Liver (tissue), 9 donors: ENCODE results near the gene TXN. TPM values are rescaled to one million over a fixed set of nuclear protein-coding genes. Genes with fewer than 3 reads are reported as not detected.

Experiments used
- DNase-seq: peaks from one replicate; pipeline ENCODE4 v3.0.0-alpha.2; 2017; ENCODE audit warnings: low spot score
- H3K27ac ChIP-seq, 2 donors: one replicate each; pipeline ENCODE4 v1.7.0; 2013; ENCODE audit warnings: inconsistent platforms in 2 of 2, low read length in 2 of 2, control low read depth in 1 of 2, low read depth in 1 of 2, mild to moderate bottlenecking in 1 of 2
- H3K27me3 ChIP-seq, 4 donors: one replicate each; pipeline versions ENCODE4 v1.6.1 to v1.7.0; 2013; ENCODE audit warnings: low read length in 3 of 4, inconsistent platforms in 1 of 4, mild to moderate bottlenecking in 1 of 4, moderate library complexity in 1 of 4; ENCODE audit not compliant: control insufficient read depth in 4 of 4, insufficient read depth in 4 of 4
- H3K36me3 ChIP-seq, 4 donors: one replicate each; pipeline versions ENCODE4 v1.6.1 to v1.7.0; 2013; ENCODE audit warnings: low read length in 3 of 4, mild to moderate bottlenecking in 3 of 4, low read depth in 1 of 4, moderate library complexity in 1 of 4; ENCODE audit not compliant: control insufficient read depth in 4 of 4, insufficient read depth in 3 of 4
- H3K4me1 ChIP-seq, 4 donors: one replicate each; pipeline versions ENCODE4 v1.6.1 to v1.7.0; 2013; ENCODE audit warnings: low read length in 3 of 4, mild to moderate bottlenecking in 3 of 4, moderate library complexity in 1 of 4; ENCODE audit not compliant: control insufficient read depth in 4 of 4, insufficient read depth in 4 of 4
- H3K4me3 ChIP-seq, 3 donors: one replicate each; pipeline versions ENCODE4 v1.6.1 to v1.7.0; 2013; ENCODE audit warnings: low read length in 3 of 3, control low read depth in 1 of 3, low read depth in 1 of 3, mild to moderate bottlenecking in 1 of 3
- H3K9ac ChIP-seq, 2 donors: one replicate each; pipeline ENCODE4 v1.7.0; 2013; ENCODE audit warnings: low read length in 2 of 2, mild to moderate bottlenecking in 2 of 2, moderate library complexity in 2 of 2, control low read depth in 1 of 2, low read depth in 1 of 2
- H3K9me3 ChIP-seq, 4 donors: one replicate each; pipeline versions ENCODE4 v1.6.1 to v1.7.0; 2013; ENCODE audit warnings: low read length in 3 of 4; ENCODE audit not compliant: control insufficient read depth in 4 of 4
- EGR1 ChIP-seq, 2 donors: IDR thresholded peaks; 2 replicates each; pipeline ENCODE4 v1.6.1; 2016 to 2018; ENCODE audit warnings: antibody characterized with exemption in 2 of 2, low read depth in 2 of 2
- FOXA1 ChIP-seq: IDR thresholded peaks from 2 replicates; pipeline ENCODE4 v1.6.1; 2016; ENCODE audit warnings: antibody characterized with exemption
- FOXA2 ChIP-seq: IDR thresholded peaks from 2 replicates; pipeline ENCODE4 v1.6.1; 2016; ENCODE audit warnings: antibody characterized with exemption
- GABPA ChIP-seq, 2 donors: IDR thresholded peaks in 1 of 2; conservative IDR thresholded peaks in 1 of 2; 2 replicates each; pipeline ENCODE4 v1.6.1; 2016; ENCODE audit warnings: antibody characterized with exemption in 2 of 2, mild to moderate bottlenecking in 1 of 2, moderate library complexity in 1 of 2
- HNF4A ChIP-seq, 2 donors: conservative IDR thresholded peaks; 2 replicates each; pipeline ENCODE4 v1.6.1; 2016; ENCODE audit warnings: antibody characterized with exemption in 2 of 2, mild to moderate bottlenecking in 2 of 2
- HNF4G ChIP-seq: IDR thresholded peaks from 2 replicates; pipeline ENCODE4 v1.6.1; 2016; ENCODE audit warnings: antibody characterized with exemption
- JUND ChIP-seq, 2 donors: IDR thresholded peaks; 2 replicates each; pipeline ENCODE4 v1.6.1; 2016; ENCODE audit warnings: antibody characterized with exemption in 2 of 2
- NR2F2 ChIP-seq: IDR thresholded peaks from 2 replicates; pipeline ENCODE4 v1.6.1; 2016; ENCODE audit warnings: antibody characterized with exemption
- RAD21 ChIP-seq, 2 donors: IDR thresholded peaks; 2 replicates each; pipeline ENCODE4 v1.6.1; 2016; ENCODE audit warnings: antibody characterized with exemption in 2 of 2, mild to moderate bottlenecking in 2 of 2
- RXRA ChIP-seq, 2 donors: IDR thresholded peaks; 2 replicates each; pipeline ENCODE4 v1.6.1; 2017 to 2018; ENCODE audit warnings: antibody characterized with exemption in 2 of 2, mild to moderate bottlenecking in 1 of 2
- SP1 ChIP-seq: IDR thresholded peaks from 2 replicates; pipeline ENCODE4 v1.6.1; 2018; ENCODE audit warnings: antibody characterized with exemption, mild to moderate bottlenecking
- TAF1 ChIP-seq: conservative IDR thresholded peaks from 2 replicates; pipeline ENCODE4 v1.6.1; 2016; ENCODE audit warnings: antibody characterized with exemption, mild to moderate bottlenecking
- YY1 ChIP-seq: IDR thresholded peaks from 2 replicates; pipeline ENCODE4 v1.6.1; 2016; ENCODE audit warnings: antibody characterized with exemption, mild to moderate bottlenecking
- WGBS: extraction: QIAGEN DNeasy Blood & Tissue Kit; methylation state at CpG from one replicate; pipeline ENCODE4 v1.1.7; 2013; 5-methylcytosine and 5-hydroxymethylcytosine counted together
- polyA plus RNA-seq, 2 donors: library from polyadenylated mRNA; stranded (reverse) in 1 of 2; unstranded in 1 of 2; fragments of 200-250 nt in 1 of 2; fragments of >200 nt in 1 of 2; fragmentation: Nextera tagmentation in 1 of 2; extraction: Ambion mirVana in 1 of 2; gene quantifications; one replicate each; pipeline versions ENCODE4 v1.2.1 to v1.2.3, GENCODE V29; 2013 to 2015
- total RNA-seq, 2 donors: library from RNA; depleted of rRNA; stranded (reverse); fragments of >200 nt; gene quantifications; one replicate each; pipeline ENCODE4 v1.2.3, GENCODE V29; 2014
- TF ChIP-seq, protein P1 (sequence below): IDR thresholded peaks from 2 replicates; pipeline ENCODE4 v1.6.1; 2016; ENCODE audit warnings: antibody characterized with exemption
- TF ChIP-seq, protein P2 (sequence below): IDR thresholded peaks from 2 replicates; pipeline ENCODE4 v1.6.1; 2016; ENCODE audit warnings: antibody characterized with exemption
- TF ChIP-seq, protein P3 (sequence below): IDR thresholded peaks from 2 replicates; pipeline ENCODE4 v1.6.1; 2016; ENCODE audit warnings: antibody characterized with exemption, mild to moderate bottlenecking
- TF ChIP-seq, protein P4 (sequence below): IDR thresholded peaks from 2 replicates; pipeline ENCODE4 v1.6.1; 2016; ENCODE audit warnings: antibody characterized with exemption
- TF ChIP-seq, protein P5 (sequence below): fragments of 150-350 bp; IDR thresholded peaks from 2 replicates; pipeline ENCODE4 v1.5.1; 2017; ENCODE audit warnings: improper control_type of control experiment, low read depth, low read length; ENCODE audit not compliant: missing input control
- donor health status: healthy.
- donor health status: healthy.
- donor health status: healthy.
- donor health status: healthy.
- donor health status: healthy.

TXN gene
- total and polyA plus RNA-seq, 4 donors, result 65.4 to 400 (median 147) TPM

DNA sequence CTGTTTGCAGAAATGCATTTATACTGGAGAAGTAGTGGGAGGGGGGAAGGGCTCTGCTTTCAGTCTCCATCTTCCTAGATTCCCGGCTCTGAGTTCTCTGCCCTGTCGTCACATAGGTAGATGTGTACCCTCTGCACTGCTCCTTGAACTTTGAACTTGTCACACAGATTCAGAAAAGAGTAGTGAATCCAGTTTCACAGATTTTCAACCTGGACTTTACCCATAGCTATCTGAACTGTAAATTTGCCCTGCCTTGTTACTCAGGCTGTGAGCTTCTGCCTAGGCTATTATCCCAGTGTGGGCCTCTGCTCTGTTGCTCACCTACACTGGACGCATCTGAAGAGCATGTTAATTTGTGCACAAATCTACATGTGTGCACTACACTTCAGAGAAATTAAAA, 35.5 kb downstream of the TXN start:
- H3K27me3 ChIP-seq, result no peaks in the 10 kb centered on the region
- H3K9me3 ChIP-seq, result no peaks in the 10 kb centered on the region
- H3K27ac ChIP-seq, result peak overlapping the region in 1 of 2 donors; percentile 57
- 35% methylated on average over 3 of the region's 3 CpGs for WGBS
- no peaks in the 10 kb centered on the region for H3K36me3 ChIP-seq
- H3K9ac ChIP-seq, result no peak overlapping the region
- TF ChIP-seq, protein P1, sequence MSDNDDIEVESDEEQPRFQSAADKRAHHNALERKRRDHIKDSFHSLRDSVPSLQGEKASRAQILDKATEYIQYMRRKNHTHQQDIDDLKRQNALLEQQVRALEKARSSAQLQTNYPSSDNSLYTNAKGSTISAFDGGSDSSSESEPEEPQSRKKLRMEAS, result peak; percentile 93
- TF ChIP-seq, protein P2, sequence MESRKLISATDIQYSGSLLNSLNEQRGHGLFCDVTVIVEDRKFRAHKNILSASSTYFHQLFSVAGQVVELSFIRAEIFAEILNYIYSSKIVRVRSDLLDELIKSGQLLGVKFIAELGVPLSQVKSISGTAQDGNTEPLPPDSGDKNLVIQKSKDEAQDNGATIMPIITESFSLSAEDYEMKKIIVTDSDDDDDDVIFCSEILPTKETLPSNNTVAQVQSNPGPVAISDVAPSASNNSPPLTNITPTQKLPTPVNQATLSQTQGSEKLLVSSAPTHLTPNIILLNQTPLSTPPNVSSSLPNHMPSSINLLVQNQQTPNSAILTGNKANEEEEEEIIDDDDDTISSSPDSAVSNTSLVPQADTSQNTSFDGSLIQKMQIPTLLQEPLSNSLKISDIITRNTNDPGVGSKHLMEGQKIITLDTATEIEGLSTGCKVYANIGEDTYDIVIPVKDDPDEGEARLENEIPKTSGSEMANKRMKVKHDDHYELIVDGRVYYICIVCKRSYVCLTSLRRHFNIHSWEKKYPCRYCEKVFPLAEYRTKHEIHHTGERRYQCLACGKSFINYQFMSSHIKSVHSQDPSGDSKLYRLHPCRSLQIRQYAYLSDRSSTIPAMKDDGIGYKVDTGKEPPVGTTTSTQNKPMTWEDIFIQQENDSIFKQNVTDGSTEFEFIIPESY, result peak; percentile 95
- TF ChIP-seq FOXA2 (peak; percentile 83), SP1 (peak; percentile 98), FOXA1 (peak; percentile 90), JUND (IDR thresholded peaks at IDR 0.05) (peak; percentile 84 to 95), EGR1 (IDR thresholded peaks at IDR 0.05; ENCODE audit: low read depth in 2 of 2) (peak in 1 of 2 donors; percentile 77), RAD21 (IDR thresholded peaks at IDR 0.05) (peak; percentile 62 to 71), GABPA (IDR thresholded peaks at IDR 0.05 in 1 of 2, conservative IDR thresholded peaks at IDR 0.05 in 1 of 2) (peak in 1 of 2 donors; percentile 54), RXRA (IDR thresholded peaks at IDR 0.05) (peak; percentile 95 to 97), HNF4A (conservative IDR thresholded peaks at IDR 0.05) (peak; percentile 100), YY1 (peak; percentile 88), NR2F2 (peak; percentile 67), HNF4G (peak; percentile 99), TAF1 (no peak)
- TF ChIP-seq, protein P3, sequence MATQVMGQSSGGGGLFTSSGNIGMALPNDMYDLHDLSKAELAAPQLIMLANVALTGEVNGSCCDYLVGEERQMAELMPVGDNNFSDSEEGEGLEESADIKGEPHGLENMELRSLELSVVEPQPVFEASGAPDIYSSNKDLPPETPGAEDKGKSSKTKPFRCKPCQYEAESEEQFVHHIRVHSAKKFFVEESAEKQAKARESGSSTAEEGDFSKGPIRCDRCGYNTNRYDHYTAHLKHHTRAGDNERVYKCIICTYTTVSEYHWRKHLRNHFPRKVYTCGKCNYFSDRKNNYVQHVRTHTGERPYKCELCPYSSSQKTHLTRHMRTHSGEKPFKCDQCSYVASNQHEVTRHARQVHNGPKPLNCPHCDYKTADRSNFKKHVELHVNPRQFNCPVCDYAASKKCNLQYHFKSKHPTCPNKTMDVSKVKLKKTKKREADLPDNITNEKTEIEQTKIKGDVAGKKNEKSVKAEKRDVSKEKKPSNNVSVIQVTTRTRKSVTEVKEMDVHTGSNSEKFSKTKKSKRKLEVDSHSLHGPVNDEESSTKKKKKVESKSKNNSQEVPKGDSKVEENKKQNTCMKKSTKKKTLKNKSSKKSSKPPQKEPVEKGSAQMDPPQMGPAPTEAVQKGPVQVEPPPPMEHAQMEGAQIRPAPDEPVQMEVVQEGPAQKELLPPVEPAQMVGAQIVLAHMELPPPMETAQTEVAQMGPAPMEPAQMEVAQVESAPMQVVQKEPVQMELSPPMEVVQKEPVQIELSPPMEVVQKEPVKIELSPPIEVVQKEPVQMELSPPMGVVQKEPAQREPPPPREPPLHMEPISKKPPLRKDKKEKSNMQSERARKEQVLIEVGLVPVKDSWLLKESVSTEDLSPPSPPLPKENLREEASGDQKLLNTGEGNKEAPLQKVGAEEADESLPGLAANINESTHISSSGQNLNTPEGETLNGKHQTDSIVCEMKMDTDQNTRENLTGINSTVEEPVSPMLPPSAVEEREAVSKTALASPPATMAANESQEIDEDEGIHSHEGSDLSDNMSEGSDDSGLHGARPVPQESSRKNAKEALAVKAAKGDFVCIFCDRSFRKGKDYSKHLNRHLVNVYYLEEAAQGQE, result peak; percentile 91
- TF ChIP-seq, protein P4, sequence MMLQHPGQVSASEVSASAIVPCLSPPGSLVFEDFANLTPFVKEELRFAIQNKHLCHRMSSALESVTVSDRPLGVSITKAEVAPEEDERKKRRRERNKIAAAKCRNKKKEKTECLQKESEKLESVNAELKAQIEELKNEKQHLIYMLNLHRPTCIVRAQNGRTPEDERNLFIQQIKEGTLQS, result peak; percentile 82
- TF ChIP-seq, protein P5, sequence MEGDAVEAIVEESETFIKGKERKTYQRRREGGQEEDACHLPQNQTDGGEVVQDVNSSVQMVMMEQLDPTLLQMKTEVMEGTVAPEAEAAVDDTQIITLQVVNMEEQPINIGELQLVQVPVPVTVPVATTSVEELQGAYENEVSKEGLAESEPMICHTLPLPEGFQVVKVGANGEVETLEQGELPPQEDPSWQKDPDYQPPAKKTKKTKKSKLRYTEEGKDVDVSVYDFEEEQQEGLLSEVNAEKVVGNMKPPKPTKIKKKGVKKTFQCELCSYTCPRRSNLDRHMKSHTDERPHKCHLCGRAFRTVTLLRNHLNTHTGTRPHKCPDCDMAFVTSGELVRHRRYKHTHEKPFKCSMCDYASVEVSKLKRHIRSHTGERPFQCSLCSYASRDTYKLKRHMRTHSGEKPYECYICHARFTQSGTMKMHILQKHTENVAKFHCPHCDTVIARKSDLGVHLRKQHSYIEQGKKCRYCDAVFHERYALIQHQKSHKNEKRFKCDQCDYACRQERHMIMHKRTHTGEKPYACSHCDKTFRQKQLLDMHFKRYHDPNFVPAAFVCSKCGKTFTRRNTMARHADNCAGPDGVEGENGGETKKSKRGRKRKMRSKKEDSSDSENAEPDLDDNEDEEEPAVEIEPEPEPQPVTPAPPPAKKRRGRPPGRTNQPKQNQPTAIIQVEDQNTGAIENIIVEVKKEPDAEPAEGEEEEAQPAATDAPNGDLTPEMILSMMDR, result no peak
- H3K4me3 ChIP-seq, result no peak overlapping the region
- DNase-seq, result no peak
- peaks cover 5 to 18% (median 14%) of the 10 kb centered on the region in 4 donors for H3K4me1 ChIP-seq
